Stomach (tissue), 9 donors: ENCODE measurements around the gene KIRREL1. TPM values are rescaled to one million over a fixed set of nuclear protein-coding genes. Genes with fewer than 3 reads are reported as not detected.

Experiments
- DNase-seq, 2 donors: peaks; one replicate each; pipeline versions ENCODE4 v3.0.0 to v3.0.0-alpha.2; 2013 to 2019
- H3K27ac ChIP-seq, 5 donors: fragments of 200-600 bp in 4 of 5; sonication (generic) in 4 of 5; one replicate each; pipeline ENCODE4 v1.5.1; 2013 to 2019; ENCODE audit warnings: mild to moderate bottlenecking in 1 of 5, moderate library complexity in 1 of 5
- H3K27me3 ChIP-seq, 3 donors: fragments of 200-600 bp; sonication (generic); one replicate each; pipeline ENCODE4 v1.5.1; 2017 to 2019; ENCODE audit warnings: mixed run types in 1 of 3
- H3K36me3 ChIP-seq, 4 donors: fragments of 200-600 bp; sonication (generic); 1 replicate in 3 of 4; 2 replicates in 1 of 4; pipeline ENCODE4 v1.5.1; 2016 to 2019
- H3K4me1 ChIP-seq, 4 donors: fragments of 200-600 bp; sonication (generic); one replicate each; pipeline ENCODE4 v1.5.1; 2016 to 2019
- H3K4me3 ChIP-seq, 4 donors: fragments of 200-600 bp; sonication (generic) in 3 of 4; one replicate each; pipeline ENCODE4 v1.5.1; 2016 to 2019; ENCODE audit warnings: mild to moderate bottlenecking in 1 of 4
- H3K9me3 ChIP-seq, 4 donors: fragments of 200-600 bp; sonication (generic); one replicate each; pipeline ENCODE4 v1.5.1; 2016 to 2019
- EP300 ChIP-seq: sonication (generic); formaldehyde crosslinking; IDR thresholded peaks from one replicate; pipeline ENCODE4 v1.6.1; 2017; ENCODE audit warnings: antibody characterized with exemption
- POLR2A ChIP-seq, 4 donors: fragments of 450-650 bp; IDR thresholded peaks; one replicate each; pipeline ENCODE4 v1.6.1; 2016; ENCODE audit warnings: antibody characterized with exemption in 4 of 4, control low read depth in 2 of 4, mild to moderate bottlenecking in 1 of 4, moderate library complexity in 1 of 4
- POLR2AphosphoS5 ChIP-seq, 3 donors: sonication (generic); formaldehyde crosslinking; IDR thresholded peaks; one replicate each; pipeline ENCODE4 v1.6.1; 2016; ENCODE audit warnings: antibody characterized with exemption in 3 of 3
- WGBS, 5 donors: extraction: QIAGEN DNeasy Blood & Tissue Kit in 3 of 5; methylation state at CpG; one replicate each; pipeline versions ENCODE4 v1.1.5 to v1.1.7; 2013 to 2018; 5-methylcytosine and 5-hydroxymethylcytosine counted together
- intact Hi-C: fragments of 100-400 bp; cut with DNase I; formaldehyde crosslinking; loops from one replicate; pipeline ENCODE4 v1.15.1; 2023; ENCODE audit warnings: low total_unique reads
- polyA plus RNA-seq, 3 donors: library from polyadenylated mRNA; stranded (reverse); fragments of 200-250 nt; gene quantifications; one replicate each; pipeline ENCODE4 v1.2.3, GENCODE V29; 2013
- total RNA-seq, 5 donors: library from RNA; depleted of rRNA; stranded (reverse); fragments of >200 nt; gene quantifications; one replicate each; pipeline versions ENCODE4 v1.1.0 to v1.2.3, GENCODE V29; 2014 to 2016
- TF ChIP-seq, protein P1 (sequence below), 7 experiments: fragments of 450-650 bp in 4 of 7; fragments of 200-600 bp in 3 of 7; sonication (generic) in 3 of 7; IDR thresholded peaks; one replicate each; pipeline ENCODE4 v1.5.1; 2016 to 2019; ENCODE audit warnings: antibody characterized with exemption in 7 of 7, control low read depth in 2 of 7, mild to moderate bottlenecking in 1 of 7
- donor health status: healthy with polysubstance abuse.
- donor health status: Bipolar disorder and iron deficiency.
- donor health status: healthy.

The KIRREL1 gene
- total and polyA plus RNA-seq, 8 donors, result 2.8 to 27.9 (median 4.2) TPM

DNA sequence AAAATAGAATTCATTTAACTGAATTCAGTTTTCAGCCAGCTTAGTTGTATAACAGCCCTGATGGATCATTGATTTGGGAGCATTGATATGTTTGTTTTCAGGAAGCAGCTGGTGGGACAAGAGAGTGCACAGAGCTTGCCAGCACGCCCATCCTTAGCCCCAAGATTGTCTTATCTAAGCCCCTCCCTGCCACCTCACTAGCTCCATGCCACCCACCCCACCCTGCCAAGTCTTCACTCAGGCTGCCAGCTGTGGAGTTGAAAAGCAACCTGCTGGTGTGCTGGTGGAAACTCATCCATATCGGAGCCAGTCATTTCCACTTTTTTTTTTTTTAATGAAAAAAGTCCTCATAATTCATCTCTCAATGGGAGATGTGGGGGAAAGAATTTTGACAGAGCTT, 11.8 kb downstream of the KIRREL1 start:
- Histone ChIP-seq H3K4me1 (peaks cover 54 to 97% (median 79%) of the 10 kb centered on the region in 4 donors), H3K9me3 (no peaks in the 10 kb centered on the region), H3K27ac (peak overlapping the region in 2 of 5 donors; percentile 85 to 89), H3K4me3 (no peak overlapping the region), H3K27me3 (peaks cover 0 to 3% (median 0%) of the 10 kb centered on the region in 3 donors), H3K36me3 (no peaks in the 10 kb centered on the region)
- intact Hi-C loops, result no loop called here
- no peak for TF ChIP-seq POLR2A (IDR thresholded peaks at IDR 0.05)
- WGBS, 5 donors, result 42 to 54% (median 46%) methylated on average over 2 of the region's 2 CpGs
- no peak for DNase-seq

DNA sequence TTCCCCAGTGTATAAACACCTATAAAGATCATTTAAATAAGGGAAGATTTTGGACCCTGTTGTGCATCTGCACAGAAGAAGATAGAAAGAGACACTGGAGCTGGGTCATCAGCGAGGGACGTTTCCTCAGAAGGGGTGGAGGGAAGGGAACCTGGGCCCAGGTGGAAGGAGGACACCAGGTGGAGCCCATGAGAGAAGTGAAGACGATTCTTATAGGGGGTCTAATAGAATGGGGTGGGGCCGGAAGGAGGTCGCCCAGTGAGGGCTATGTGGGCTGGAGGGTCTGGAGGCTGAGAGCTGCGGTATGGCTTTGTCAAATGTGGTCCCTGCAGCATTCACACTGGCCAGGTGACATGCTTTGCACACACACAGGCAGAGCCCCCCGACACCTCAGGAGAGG, 13.7 kb downstream of the KIRREL1 start:
- WGBS, 5 donors, result 75 to 81% (median 77%) methylated on average over 7 of the region's 7 CpGs
- H3K4me1 ChIP-seq, result peaks cover 61 to 97% (median 82%) of the 10 kb centered on the region in 4 donors
- no peak overlapping the region for H3K4me3 ChIP-seq
- no peaks in the 10 kb centered on the region for H3K36me3 ChIP-seq
- no peak for DNase-seq
- peaks cover 0 to 3% (median 0%) of the 10 kb centered on the region in 3 donors for H3K27me3 ChIP-seq
- H3K9me3 ChIP-seq, result no peaks in the 10 kb centered on the region
- peak overlapping the region in 3 of 5 donors; percentile 85 to 91 (median 89) for H3K27ac ChIP-seq
- intact Hi-C loops, result no loop called here
- TF ChIP-seq POLR2A (IDR thresholded peaks at IDR 0.05), result no peak
- no peak for TF ChIP-seq EP300
- TF ChIP-seq, protein P1, sequence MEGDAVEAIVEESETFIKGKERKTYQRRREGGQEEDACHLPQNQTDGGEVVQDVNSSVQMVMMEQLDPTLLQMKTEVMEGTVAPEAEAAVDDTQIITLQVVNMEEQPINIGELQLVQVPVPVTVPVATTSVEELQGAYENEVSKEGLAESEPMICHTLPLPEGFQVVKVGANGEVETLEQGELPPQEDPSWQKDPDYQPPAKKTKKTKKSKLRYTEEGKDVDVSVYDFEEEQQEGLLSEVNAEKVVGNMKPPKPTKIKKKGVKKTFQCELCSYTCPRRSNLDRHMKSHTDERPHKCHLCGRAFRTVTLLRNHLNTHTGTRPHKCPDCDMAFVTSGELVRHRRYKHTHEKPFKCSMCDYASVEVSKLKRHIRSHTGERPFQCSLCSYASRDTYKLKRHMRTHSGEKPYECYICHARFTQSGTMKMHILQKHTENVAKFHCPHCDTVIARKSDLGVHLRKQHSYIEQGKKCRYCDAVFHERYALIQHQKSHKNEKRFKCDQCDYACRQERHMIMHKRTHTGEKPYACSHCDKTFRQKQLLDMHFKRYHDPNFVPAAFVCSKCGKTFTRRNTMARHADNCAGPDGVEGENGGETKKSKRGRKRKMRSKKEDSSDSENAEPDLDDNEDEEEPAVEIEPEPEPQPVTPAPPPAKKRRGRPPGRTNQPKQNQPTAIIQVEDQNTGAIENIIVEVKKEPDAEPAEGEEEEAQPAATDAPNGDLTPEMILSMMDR (IDR thresholded peaks at IDR 0.05), result no peak
- TF ChIP-seq POLR2AphosphoS5 (IDR thresholded peaks at IDR 0.05), result no peak

DNA sequence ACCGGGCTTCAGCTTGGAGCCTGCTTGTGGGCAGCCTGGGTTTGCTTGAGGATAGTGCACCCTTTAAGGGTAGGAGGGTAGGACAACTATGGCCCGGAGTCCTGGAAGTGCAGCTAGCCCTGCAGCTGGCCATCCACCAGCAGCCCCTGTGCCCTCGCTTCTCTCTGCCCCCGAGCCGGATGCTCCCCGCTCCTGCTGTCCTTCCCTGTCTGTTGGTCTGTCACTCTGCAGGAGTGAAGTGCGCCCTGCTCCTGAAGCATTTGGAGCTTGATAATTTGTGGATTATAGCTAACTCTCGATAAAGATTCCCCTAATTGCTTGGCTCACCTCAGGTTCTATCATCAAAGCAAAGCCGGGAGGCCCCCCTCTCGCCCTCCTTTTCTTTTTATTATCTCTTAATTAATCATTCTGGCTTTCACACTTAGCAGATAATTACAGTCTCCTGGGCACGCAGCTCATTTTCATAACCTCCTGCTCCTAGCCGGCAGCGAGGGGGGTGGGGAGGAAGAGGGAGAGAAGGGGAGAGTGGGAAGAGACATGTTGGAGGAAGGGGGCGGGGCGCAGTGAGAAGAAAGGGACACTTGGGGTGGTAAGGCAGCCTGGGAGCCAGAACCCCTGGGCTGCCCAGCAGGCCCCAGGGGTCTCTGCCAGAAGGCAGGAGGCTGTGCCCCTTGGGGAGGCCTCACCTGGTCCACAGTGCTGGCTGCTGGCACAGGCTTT, 14.4 kb downstream of the KIRREL1 start:
- no peaks in the 10 kb centered on the region for H3K36me3 ChIP-seq
- H3K4me3 ChIP-seq, result no peak overlapping the region
- H3K9me3 ChIP-seq, result no peaks in the 10 kb centered on the region
- H3K4me1 ChIP-seq, result peaks cover 61 to 92% (median 77%) of the 10 kb centered on the region in 4 donors
- DNase-seq, result peak in 1 of 2 donors; percentile 56
- intact Hi-C loops, result no loop called here
- H3K27ac ChIP-seq, result peak overlapping the region; percentile 30 to 91 (median 85)
- 41 to 51% (median 48%) methylated on average over 14 to 15 of the region's 15 CpGs for WGBS, 5 donors
- TF ChIP-seq POLR2A (IDR thresholded peaks at IDR 0.05), result no peak
- TF ChIP-seq POLR2AphosphoS5 (IDR thresholded peaks at IDR 0.05), result no peak
- TF ChIP-seq, protein P1 (IDR thresholded peaks at IDR 0.05), result no peak
- no peak for TF ChIP-seq EP300
- H3K27me3 ChIP-seq, result peaks cover 0 to 3% (median 0%) of the 10 kb centered on the region in 3 donors

DNA sequence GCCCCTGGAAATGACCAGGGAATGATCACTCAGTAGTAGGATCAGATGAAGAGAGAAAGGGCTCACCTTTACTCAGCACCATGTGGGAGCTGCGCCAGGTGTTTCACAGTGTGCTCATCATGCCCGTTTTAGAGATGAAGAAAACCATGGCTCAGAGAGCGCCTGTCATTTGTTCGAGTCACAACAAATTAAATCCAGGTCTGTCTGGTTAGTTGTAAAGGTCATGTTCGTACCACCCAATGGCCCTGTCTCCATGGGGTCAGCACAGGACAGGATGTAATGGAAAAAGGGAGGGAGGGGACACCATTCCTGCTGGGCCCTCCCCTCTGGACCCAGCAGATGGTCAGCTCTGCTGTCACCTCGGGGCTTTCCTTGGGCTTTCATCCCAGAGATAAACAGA, 15.2 kb downstream of the KIRREL1 start:
- Histone ChIP-seq H3K9me3 (no peaks in the 10 kb centered on the region), H3K4me1 (peaks cover 54 to 88% (median 72%) of the 10 kb centered on the region in 4 donors), H3K27me3 (peaks cover 0 to 3% (median 0%) of the 10 kb centered on the region in 3 donors), H3K27ac (peak overlapping the region; percentile 14 to 91 (median 85)), H3K4me3 (no peak overlapping the region), H3K36me3 (no peaks in the 10 kb centered on the region)
- no peak for TF ChIP-seq POLR2A (IDR thresholded peaks at IDR 0.05)
- TF ChIP-seq POLR2AphosphoS5 (IDR thresholded peaks at IDR 0.05), result no peak
- TF ChIP-seq, protein P1 (IDR thresholded peaks at IDR 0.05), result no peak
- no peak for TF ChIP-seq EP300
- intact Hi-C loops, result no loop called here
- WGBS, 5 donors, result 62 to 73% (median 66%) methylated on average over 6 of the region's 6 CpGs
- no peak for DNase-seq

DNA sequence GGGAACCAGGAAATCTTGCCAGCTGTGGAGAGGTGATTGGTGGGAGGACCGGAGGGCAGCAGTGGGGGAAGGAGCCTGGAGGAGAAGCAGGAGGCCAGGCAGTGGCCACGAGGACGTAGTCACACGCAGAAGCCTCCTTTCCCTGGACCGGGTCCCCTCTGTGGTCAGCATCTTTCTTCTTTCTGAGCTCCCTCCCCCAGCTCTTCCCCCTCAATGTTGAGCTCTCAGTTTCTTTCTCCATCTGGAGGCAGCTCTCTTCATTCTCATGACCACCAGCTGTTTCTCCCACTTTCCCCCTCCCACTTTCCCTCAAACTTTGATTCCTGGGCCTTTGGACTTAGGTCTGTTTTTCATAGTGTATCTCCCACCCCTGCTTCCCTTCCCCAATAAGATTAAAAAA, 18.3 kb downstream of the KIRREL1 start:
- 44 to 80% (median 74%) methylated on average over 5 of the region's 5 CpGs for WGBS, 5 donors
- no peaks in the 10 kb centered on the region for H3K9me3 ChIP-seq
- peak overlapping the region; percentile 40 to 91 (median 85) for H3K27ac ChIP-seq
- H3K4me3 ChIP-seq, result no peak overlapping the region
- peak in 1 of 2 donors; percentile 75 for DNase-seq
- peaks cover 0 to under 1% (median 0%) of the 10 kb centered on the region in 3 donors for H3K27me3 ChIP-seq
- intact Hi-C loops, result no loop called here
- peaks cover 32 to 79% (median 62%) of the 10 kb centered on the region in 4 donors for H3K4me1 ChIP-seq
- H3K36me3 ChIP-seq, result no peaks in the 10 kb centered on the region
- TF ChIP-seq EP300 (no peak), POLR2A (IDR thresholded peaks at IDR 0.05) (no peak), POLR2AphosphoS5 (IDR thresholded peaks at IDR 0.05) (no peak)
- TF ChIP-seq, protein P1 (IDR thresholded peaks at IDR 0.05), result no peak
